Mucosa of stomach (tissue), 1 donor: ENCODE measurements around the gene GATA2.

Experiments used
- H3K27me3 ChIP-seq: one replicate; pipeline ENCODE4 v1.7.0; 2013; ENCODE audit warnings: mild to moderate bottlenecking, low read length; ENCODE audit not compliant: control insufficient read depth, insufficient read depth
- H3K36me3 ChIP-seq: one replicate; pipeline ENCODE4 v1.7.0; 2013; ENCODE audit warnings: low read length; ENCODE audit not compliant: control insufficient read depth, insufficient read depth
- H3K4me1 ChIP-seq: one replicate; pipeline ENCODE4 v1.7.0; 2013; ENCODE audit warnings: mild to moderate bottlenecking, low read length; ENCODE audit not compliant: control insufficient read depth, insufficient read depth
- H3K4me3 ChIP-seq: one replicate; pipeline ENCODE4 v1.7.0; 2013; ENCODE audit warnings: low read length
- H3K9ac ChIP-seq: one replicate; pipeline ENCODE4 v1.7.0; 2013; ENCODE audit warnings: mild to moderate bottlenecking, low read length, moderate library complexity
- H3K9me3 ChIP-seq: one replicate; pipeline ENCODE4 v1.7.0; 2013; ENCODE audit warnings: mild to moderate bottlenecking, low read length, moderate library complexity; ENCODE audit not compliant: control insufficient read depth
- donor health status: Pancreatic carcinoma.

GATA2 gene

GRCh38 chr3:128478576-128479506 is 14.2 kb downstream of the GATA2 start:
- no peak overlapping the region for H3K9ac ChIP-seq
- no peaks in the 10 kb centered on the region for H3K36me3 ChIP-seq
- no peak overlapping the region for H3K4me3 ChIP-seq
- no peaks in the 10 kb centered on the region for H3K9me3 ChIP-seq
- no peaks in the 10 kb centered on the region for H3K4me1 ChIP-seq
- H3K27me3 ChIP-seq, result peaks cover 61% of the 10 kb centered on the region

- Histone ChIP-seq H3K9ac (no peak overlapping the region), H3K4me1 (no peaks in the 10 kb centered on the region), H3K27me3 (peaks cover 55% of the 10 kb centered on the region), H3K9me3 (no peaks in the 10 kb centered on the region), H3K4me3 (no peak overlapping the region), H3K36me3 (no peaks in the 10 kb centered on the region)
Observed at GRCh38 chr3:128476659-128477058, 16.3 kb downstream of the GATA2 start.

GRCh38 chr3:128475355-128475754 is 17.6 kb downstream of the GATA2 start:
- H3K4me3 ChIP-seq, result no peak overlapping the region
- H3K4me1 ChIP-seq, result no peaks in the 10 kb centered on the region
- H3K36me3 ChIP-seq, result no peaks in the 10 kb centered on the region
- no peak overlapping the region for H3K9ac ChIP-seq
- no peaks in the 10 kb centered on the region for H3K9me3 ChIP-seq
- H3K27me3 ChIP-seq, result peaks cover 42% of the 10 kb centered on the region

GRCh38 chr3:128473737-128474136 is 19.3 kb downstream of the GATA2 start:
- Histone ChIP-seq H3K4me1 (no peaks in the 10 kb centered on the region), H3K27me3 (peaks cover 33% of the 10 kb centered on the region), H3K36me3 (no peaks in the 10 kb centered on the region), H3K9me3 (no peaks in the 10 kb centered on the region), H3K4me3 (no peak overlapping the region), H3K9ac (no peak overlapping the region)

GRCh38 chr3:128473180-128473519 is 19.9 kb downstream of the GATA2 start:
- Histone ChIP-seq H3K4me3 (no peak overlapping the region), H3K36me3 (no peaks in the 10 kb centered on the region), H3K4me1 (no peaks in the 10 kb centered on the region), H3K9ac (no peak overlapping the region), H3K9me3 (no peaks in the 10 kb centered on the region), H3K27me3 (peaks cover 32% of the 10 kb centered on the region)

GRCh38 chr3:128472449-128473179 is 20.4 kb downstream of the GATA2 start:
- H3K9ac ChIP-seq, result no peak overlapping the region
- peaks cover 27% of the 10 kb centered on the region for H3K27me3 ChIP-seq

GRCh38 chr3:128471720-128472119 is 21.3 kb downstream of the GATA2 start:
- Histone ChIP-seq H3K9ac (no peak overlapping the region), H3K36me3 (no peaks in the 10 kb centered on the region), H3K9me3 (no peaks in the 10 kb centered on the region), H3K4me1 (no peaks in the 10 kb centered on the region), H3K27me3 (peaks cover 25% of the 10 kb centered on the region), H3K4me3 (no peak overlapping the region)

More at GRCh38 chr3:128472449-128473179, 20.4 kb downstream of the GATA2 start:
- Histone ChIP-seq H3K36me3 (no peaks in the 10 kb centered on the region), H3K4me1 (no peaks in the 10 kb centered on the region), H3K4me3 (no peak overlapping the region), H3K9me3 (no peaks in the 10 kb centered on the region)

GRCh38 chr3:128471110-128471509 is 21.9 kb downstream of the GATA2 start:
- no peaks in the 10 kb centered on the region for H3K9me3 ChIP-seq
- no peaks in the 10 kb centered on the region for H3K4me1 ChIP-seq
- H3K9ac ChIP-seq, result no peak overlapping the region
- peaks cover 23% of the 10 kb centered on the region for H3K27me3 ChIP-seq
- no peaks in the 10 kb centered on the region for H3K36me3 ChIP-seq
- H3K4me3 ChIP-seq, result no peak overlapping the region

GRCh38 chr3:128470134-128470899 is 22.7 kb downstream of the GATA2 start:
- Histone ChIP-seq H3K9me3 (no peaks in the 10 kb centered on the region), H3K4me3 (no peak overlapping the region), H3K4me1 (no peaks in the 10 kb centered on the region), H3K27me3 (peaks cover 23% of the 10 kb centered on the region), H3K36me3 (no peaks in the 10 kb centered on the region), H3K9ac (no peak overlapping the region)

GRCh38 chr3:128469556-128469955 is 23.4 kb downstream of the GATA2 start:
- Histone ChIP-seq H3K4me1 (no peaks in the 10 kb centered on the region), H3K9me3 (no peaks in the 10 kb centered on the region), H3K27me3 (peaks cover 22% of the 10 kb centered on the region), H3K9ac (no peak overlapping the region), H3K4me3 (no peak overlapping the region), H3K36me3 (no peaks in the 10 kb centered on the region)

- Histone ChIP-seq H3K9me3 (no peaks in the 10 kb centered on the region), H3K27me3 (peaks cover 19% of the 10 kb centered on the region), H3K9ac (no peak overlapping the region), H3K4me3 (no peak overlapping the region), H3K36me3 (no peaks in the 10 kb centered on the region), H3K4me1 (no peaks in the 10 kb centered on the region)
Observed at GRCh38 chr3:128468791-128469527, 24.0 kb downstream of the GATA2 start.
